MM.1S (cell line): ENCODE measurements around the gene VSIG10L.

Experiments
- DNase-seq: peaks from one replicate; pipeline ENCODE4 v3.0.0-alpha.2; 2015
- H2AFZ ChIP-seq: fragments of 300-600 bp; sonication (generic); 2 replicates; pipeline ENCODE4 v1.6.0; 2016; ENCODE audit warnings: antibody characterized with exemption, low read length
- H3F3A ChIP-seq: fragments of 300-600 bp; sonication (generic); 2 replicates; pipeline ENCODE4 v1.6.1; 2016; ENCODE audit warnings: mild to moderate bottlenecking, antibody characterized with exemption, low read length, moderate library complexity, mixed read lengths; ENCODE audit not compliant: insufficient read depth
- H3K27ac ChIP-seq: fragments of 300-600 bp; sonication (generic); 2 replicates; pipeline ENCODE4 v1.5.1; 2016; ENCODE audit warnings: mild to moderate bottlenecking, low read length
- H3K27me3 ChIP-seq: fragments of 300-600 bp; sonication (generic); replicated peaks from 2 replicates; pipeline ENCODE4 v1.6.0; 2016; ENCODE audit warnings: low read length; ENCODE audit not compliant: insufficient read depth
- H3K36me3 ChIP-seq: fragments of 300-600 bp; sonication (generic); replicated peaks from 2 replicates; pipeline ENCODE4 v1.6.1; 2016; ENCODE audit warnings: mild to moderate bottlenecking, low read length, mixed read lengths; ENCODE audit not compliant: insufficient read depth
- H3K4me1 ChIP-seq: fragments of 300-600 bp; sonication (generic); 2 replicates; pipeline ENCODE4 v1.6.1; 2016; ENCODE audit warnings: low read length, mixed read lengths
- H3K4me2 ChIP-seq: fragments of 300-600 bp; sonication (generic); 2 replicates; pipeline ENCODE4 v1.6.0; 2016; ENCODE audit warnings: low read depth, low read length
- H3K4me3 ChIP-seq: fragments of 300-600 bp; sonication (generic); 2 replicates; pipeline ENCODE4 v1.5.1; 2016; ENCODE audit warnings: low read length, mixed read lengths
- H3K79me2 ChIP-seq: fragments of 300-600 bp; sonication (generic); 2 replicates; pipeline ENCODE4 v1.6.1; 2016; ENCODE audit warnings: mixed run types, low read length, mixed read lengths
- H3K9ac ChIP-seq: fragments of 300-600 bp; sonication (generic); 2 replicates; pipeline ENCODE4 v1.6.1; 2016; ENCODE audit warnings: low read length, mixed read lengths
- H3K9me2 ChIP-seq: fragments of 300-600 bp; sonication (generic); replicated peaks from 2 replicates; pipeline ENCODE4 v1.6.1; 2016; ENCODE audit warnings: mild to moderate bottlenecking, low read length, mixed read lengths; ENCODE audit not compliant: insufficient read depth
- H3K9me3 ChIP-seq: fragments of 300-600 bp; sonication (generic); replicated peaks from 2 replicates; pipeline ENCODE4 v1.6.1; 2016; ENCODE audit warnings: mild to moderate bottlenecking, low read length, mixed read lengths; ENCODE audit not compliant: insufficient read depth
- H4K20me1 ChIP-seq: fragments of 300-600 bp; sonication (generic); 2 replicates; pipeline ENCODE4 v1.6.1; 2016; ENCODE audit warnings: mild to moderate bottlenecking, low read length, moderate library complexity, mixed read lengths; ENCODE audit not compliant: insufficient read depth
- EZH2 ChIP-seq: fragments of 300-600 bp; sonication (generic); optimal IDR thresholded peaks from 2 replicates; pipeline ENCODE3; 2017; ENCODE audit warnings: low read depth, mild to moderate bottlenecking, antibody characterized with exemption, low read length, mixed read lengths
- EZH2phosphoT487 ChIP-seq: fragments of 300-600 bp; sonication (generic); IDR thresholded peaks from 2 replicates; pipeline ENCODE4 v1.6.1; 2018; ENCODE audit warnings: antibody characterized with exemption, low read length
- TF ChIP-seq, protein P1 (sequence below): fragments of 300-600 bp; sonication (generic); IDR thresholded peaks from 2 replicates; pipeline ENCODE4 v1.5.1; 2016; ENCODE audit warnings: antibody characterized with exemption, low read length, mixed read lengths

VSIG10L gene

GRCh38 chr19:51351266-51351990 lies 9.5 kb upstream of the VSIG10L start:
- Histone ChIP-seq H3K79me2 (no peaks in the 10 kb centered on the region), H3K4me3 (no peak overlapping the region), H3K9me2 (no peaks in the 10 kb centered on the region), H3F3A (no peaks in the 10 kb centered on the region), H3K27ac (no peak overlapping the region), H4K20me1 (no peaks in the 10 kb centered on the region), H3K4me2 (no peak overlapping the region), H2AFZ (no peak overlapping the region), H3K9ac (no peak overlapping the region), H3K36me3 (no peaks in the 10 kb centered on the region), H3K4me1 (no peaks in the 10 kb centered on the region), H3K9me3 (no peaks in the 10 kb centered on the region), H3K27me3 (no peaks in the 10 kb centered on the region)
- TF ChIP-seq EZH2phosphoT487 (no peak), EZH2 (no peak)
- TF ChIP-seq, protein P1, sequence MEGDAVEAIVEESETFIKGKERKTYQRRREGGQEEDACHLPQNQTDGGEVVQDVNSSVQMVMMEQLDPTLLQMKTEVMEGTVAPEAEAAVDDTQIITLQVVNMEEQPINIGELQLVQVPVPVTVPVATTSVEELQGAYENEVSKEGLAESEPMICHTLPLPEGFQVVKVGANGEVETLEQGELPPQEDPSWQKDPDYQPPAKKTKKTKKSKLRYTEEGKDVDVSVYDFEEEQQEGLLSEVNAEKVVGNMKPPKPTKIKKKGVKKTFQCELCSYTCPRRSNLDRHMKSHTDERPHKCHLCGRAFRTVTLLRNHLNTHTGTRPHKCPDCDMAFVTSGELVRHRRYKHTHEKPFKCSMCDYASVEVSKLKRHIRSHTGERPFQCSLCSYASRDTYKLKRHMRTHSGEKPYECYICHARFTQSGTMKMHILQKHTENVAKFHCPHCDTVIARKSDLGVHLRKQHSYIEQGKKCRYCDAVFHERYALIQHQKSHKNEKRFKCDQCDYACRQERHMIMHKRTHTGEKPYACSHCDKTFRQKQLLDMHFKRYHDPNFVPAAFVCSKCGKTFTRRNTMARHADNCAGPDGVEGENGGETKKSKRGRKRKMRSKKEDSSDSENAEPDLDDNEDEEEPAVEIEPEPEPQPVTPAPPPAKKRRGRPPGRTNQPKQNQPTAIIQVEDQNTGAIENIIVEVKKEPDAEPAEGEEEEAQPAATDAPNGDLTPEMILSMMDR, result no peak
- no peak for DNase-seq

GRCh38 chr19:51347209-51347928 lies 5.4 kb upstream of the VSIG10L start:
- H3F3A ChIP-seq, result no peaks in the 10 kb centered on the region
- no peak for DNase-seq
- no peak for TF ChIP-seq EZH2
- no peak overlapping the region for H3K9ac ChIP-seq
- no peak overlapping the region for H2AFZ ChIP-seq
- H3K9me3 ChIP-seq, result no peaks in the 10 kb centered on the region
- H3K4me2 ChIP-seq, result no peak overlapping the region
- H3K9me2 ChIP-seq, result no peaks in the 10 kb centered on the region
- no peaks in the 10 kb centered on the region for H3K36me3 ChIP-seq
- no peaks in the 10 kb centered on the region for H3K27me3 ChIP-seq
- H3K27ac ChIP-seq, result no peak overlapping the region
- no peak overlapping the region for H3K4me3 ChIP-seq
- H3K4me1 ChIP-seq, result no peaks in the 10 kb centered on the region
- no peaks in the 10 kb centered on the region for H4K20me1 ChIP-seq
- H3K79me2 ChIP-seq, result no peaks in the 10 kb centered on the region

GRCh38 chr19:51346742-51347141 lies 4.8 kb upstream of the VSIG10L start:
- no peak overlapping the region for H3K27ac ChIP-seq
- no peaks in the 10 kb centered on the region for H3K36me3 ChIP-seq

More at GRCh38 chr19:51346742-51347141, 4.8 kb upstream of the VSIG10L start:
- no peak overlapping the region for H3K4me3 ChIP-seq
- no peak overlapping the region for H3K9ac ChIP-seq
- H3K9me2 ChIP-seq, result no peaks in the 10 kb centered on the region
- H3K27me3 ChIP-seq, result no peaks in the 10 kb centered on the region
- TF ChIP-seq EZH2phosphoT487, result no peak
- no peak for TF ChIP-seq EZH2
- TF ChIP-seq, protein P1, result no peak
- H3K79me2 ChIP-seq, result no peaks in the 10 kb centered on the region
- no peak for DNase-seq
- H3F3A ChIP-seq, result no peaks in the 10 kb centered on the region
- H4K20me1 ChIP-seq, result no peaks in the 10 kb centered on the region
- no peak overlapping the region for H2AFZ ChIP-seq
- no peaks in the 10 kb centered on the region for H3K9me3 ChIP-seq
- H3K4me1 ChIP-seq, result no peaks in the 10 kb centered on the region
- H3K4me2 ChIP-seq, result no peak overlapping the region
